HG02571 (cell line): ENCODE measurements around the gene SEC24A.
"Not testable (repeated sequence)": the region's sequence is repeated elsewhere in the genome, so short reads cannot be mapped to it uniquely, and the experiment has no call there.

Source experiments
- ATAC-seq: cut with Tn5 transposase; IDR thresholded peaks from one replicate; pipeline ENCODE4 v1.9.1; 2021; ENCODE audit warnings: mild to moderate bottlenecking, moderate library complexity; ENCODE audit not compliant: unreplicated experiment

SEC24A gene

GRCh38 chr5:134649163-134649835 is 714 bp downstream of the SEC24A start:
- no peak for ATAC-seq

GRCh38 chr5:134650660-134651059 is 2.1 kb downstream of the SEC24A start:
- ATAC-seq, result not testable (repeated sequence)

- no peak for ATAC-seq
Measured at GRCh38 chr5:134651531-134651930, 2.9 kb downstream of the SEC24A start.

- no peak for ATAC-seq
Measured at GRCh38 chr5:134656690-134657089, 8.1 kb downstream of the SEC24A start.

GRCh38 chr5:134659456-134659855 is 10.9 kb downstream of the SEC24A start:
- ATAC-seq, result no peak

- ATAC-seq, result no peak
Measured at GRCh38 chr5:134659922-134660321, 11.3 kb downstream of the SEC24A start.

- no peak for ATAC-seq
Measured at GRCh38 chr5:134662971-134663370, 14.4 kb downstream of the SEC24A start.

- no peak for ATAC-seq
Measured at GRCh38 chr5:134664448-134664847, 15.9 kb downstream of the SEC24A start.

- not testable (repeated sequence) for ATAC-seq
Measured at GRCh38 chr5:134673546-134673945, 25.0 kb downstream of the SEC24A start.

- not testable (repeated sequence) for ATAC-seq
Measured at GRCh38 chr5:134677357-134677756, 28.8 kb downstream of the SEC24A start.

GRCh38 chr5:134690144-134690543 is 41.6 kb downstream of the SEC24A start:
- not testable (repeated sequence) for ATAC-seq

- ATAC-seq, result no peak
Measured at GRCh38 chr5:134692722-134693121, 44.1 kb downstream of the SEC24A start.

GRCh38 chr5:134708301-134708700 is 59.7 kb downstream of the SEC24A start:
- ATAC-seq, result no peak

- ATAC-seq, result no peak
Measured at GRCh38 chr5:134714120-134714519, 65.5 kb downstream of the SEC24A start.

- no peak for ATAC-seq
Measured at GRCh38 chr5:134714541-134714940, 66.0 kb downstream of the SEC24A start.

GRCh38 chr5:134715466-134715865 is 66.9 kb downstream of the SEC24A start:
- not testable (repeated sequence) for ATAC-seq

- no peak for ATAC-seq
Measured at GRCh38 chr5:134724872-134725271, 76.3 kb downstream of the SEC24A start.

- ATAC-seq, result no peak
Measured at GRCh38 chr5:134732819-134733218, 84.2 kb downstream of the SEC24A start.

- ATAC-seq, result no peak
Measured at GRCh38 chr5:134735243-134735642, 86.7 kb downstream of the SEC24A start.

- no peak for ATAC-seq
Measured at GRCh38 chr5:134736173-134736812, 87.7 kb downstream of the SEC24A start.

- peak; percentile 97 for ATAC-seq
Measured at GRCh38 chr5:134738133-134738962, 89.8 kb downstream of the SEC24A start, which contains the start of gene CAMLG. Gene CAMLG, plus strand, starts transcription at chr5:134738548. Its CDS starts 73 bp downstream, at chr5:134738621.
